ENCODE results near the gene DPM3. TPM values are rescaled to one million over a fixed set of nuclear protein-coding genes. Genes with fewer than 3 reads are reported as not detected.
A peak's percentile ranks its signal among the peaks of the same experiment; 100 is the strongest.

DPM3 gene
- total and polyA plus RNA-seq, 2 of the 13 experiments (the other 11 are each of a cell fraction or from before 2014, with no cell fraction given), result 23.2 to 53.4 TPM

DNA sequence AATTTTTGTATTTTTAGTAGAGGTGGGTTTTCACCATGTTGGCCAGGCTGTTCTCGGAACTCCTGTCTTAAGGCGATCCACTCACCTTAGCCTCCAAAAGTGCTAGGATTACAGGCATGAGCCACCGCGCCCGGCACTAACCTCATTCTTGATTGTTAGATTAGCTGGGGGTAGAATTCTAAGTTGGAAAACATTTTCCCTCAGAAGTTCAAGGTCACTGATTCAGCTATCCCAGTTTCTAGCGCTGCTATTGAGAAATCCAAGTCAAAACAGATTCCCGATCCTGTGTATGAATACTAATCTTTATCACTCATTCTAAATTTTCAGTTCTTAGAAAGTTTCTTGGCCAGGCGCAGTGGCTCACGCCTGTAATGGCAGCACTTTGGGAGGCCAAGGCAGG lies 37.0 kb downstream of the DPM3 start (continued):
- TF ChIP-seq ZFP36 (IDR thresholded peaks at IDR 0.05; ENCODE audit: borderline replicate concordance, low read depth, low read length, partially characterized antibody), result no peak
- no peak for TF ChIP-seq TCF7 (IDR thresholded peaks at IDR 0.05; ENCODE audit: low read depth)
- TF ChIP-seq ZNF607 (CRISPR knock-in tag; IDR thresholded peaks at IDR 0.05; ENCODE audit: borderline replicate concordance), result no peak
- TF ChIP-seq ZC3H13 (CRISPR knock-in tag; IDR thresholded peaks at IDR 0.05), result no peak
- TF ChIP-seq, protein P1, sequence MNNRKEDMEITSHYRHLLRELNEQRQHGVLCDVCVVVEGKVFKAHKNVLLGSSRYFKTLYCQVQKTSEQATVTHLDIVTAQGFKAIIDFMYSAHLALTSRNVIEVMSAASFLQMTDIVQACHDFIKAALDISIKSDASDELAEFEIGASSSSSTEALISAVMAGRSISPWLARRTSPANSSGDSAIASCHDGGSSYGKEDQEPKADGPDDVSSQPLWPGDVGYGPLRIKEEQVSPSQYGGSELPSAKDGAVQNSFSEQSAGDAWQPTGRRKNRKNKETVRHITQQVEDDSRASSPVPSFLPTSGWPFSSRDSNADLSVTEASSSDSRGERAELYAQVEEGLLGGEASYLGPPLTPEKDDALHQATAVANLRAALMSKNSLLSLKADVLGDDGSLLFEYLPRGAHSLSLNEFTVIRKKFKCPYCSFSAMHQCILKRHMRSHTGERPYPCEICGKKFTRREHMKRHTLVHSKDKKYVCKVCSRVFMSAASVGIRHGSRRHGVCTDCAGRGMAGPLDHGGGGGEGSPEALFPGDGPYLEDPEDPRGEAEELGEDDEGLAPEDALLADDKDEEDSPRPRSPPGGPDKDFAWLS (CRISPR knock-in tag; IDR thresholded peaks at IDR 0.05; ENCODE audit: borderline replicate concordance), result no peak
- no peak for TF ChIP-seq KAT2B (IDR thresholded peaks at IDR 0.05; ENCODE audit: borderline replicate concordance, low read depth, low read length)
- peak; percentile 54; the same call in 1 of the 2 replicates for TF ChIP-seq CEBPB (IDR thresholded peaks at IDR 0.05; ENCODE audit: borderline replicate concordance, low read depth, low read length)
- TF ChIP-seq PTBP1 (IDR thresholded peaks at IDR 0.05; ENCODE audit: low read depth, low read length, poor library complexity, severe bottlenecking), result no peak
- TF ChIP-seq, protein P2, sequence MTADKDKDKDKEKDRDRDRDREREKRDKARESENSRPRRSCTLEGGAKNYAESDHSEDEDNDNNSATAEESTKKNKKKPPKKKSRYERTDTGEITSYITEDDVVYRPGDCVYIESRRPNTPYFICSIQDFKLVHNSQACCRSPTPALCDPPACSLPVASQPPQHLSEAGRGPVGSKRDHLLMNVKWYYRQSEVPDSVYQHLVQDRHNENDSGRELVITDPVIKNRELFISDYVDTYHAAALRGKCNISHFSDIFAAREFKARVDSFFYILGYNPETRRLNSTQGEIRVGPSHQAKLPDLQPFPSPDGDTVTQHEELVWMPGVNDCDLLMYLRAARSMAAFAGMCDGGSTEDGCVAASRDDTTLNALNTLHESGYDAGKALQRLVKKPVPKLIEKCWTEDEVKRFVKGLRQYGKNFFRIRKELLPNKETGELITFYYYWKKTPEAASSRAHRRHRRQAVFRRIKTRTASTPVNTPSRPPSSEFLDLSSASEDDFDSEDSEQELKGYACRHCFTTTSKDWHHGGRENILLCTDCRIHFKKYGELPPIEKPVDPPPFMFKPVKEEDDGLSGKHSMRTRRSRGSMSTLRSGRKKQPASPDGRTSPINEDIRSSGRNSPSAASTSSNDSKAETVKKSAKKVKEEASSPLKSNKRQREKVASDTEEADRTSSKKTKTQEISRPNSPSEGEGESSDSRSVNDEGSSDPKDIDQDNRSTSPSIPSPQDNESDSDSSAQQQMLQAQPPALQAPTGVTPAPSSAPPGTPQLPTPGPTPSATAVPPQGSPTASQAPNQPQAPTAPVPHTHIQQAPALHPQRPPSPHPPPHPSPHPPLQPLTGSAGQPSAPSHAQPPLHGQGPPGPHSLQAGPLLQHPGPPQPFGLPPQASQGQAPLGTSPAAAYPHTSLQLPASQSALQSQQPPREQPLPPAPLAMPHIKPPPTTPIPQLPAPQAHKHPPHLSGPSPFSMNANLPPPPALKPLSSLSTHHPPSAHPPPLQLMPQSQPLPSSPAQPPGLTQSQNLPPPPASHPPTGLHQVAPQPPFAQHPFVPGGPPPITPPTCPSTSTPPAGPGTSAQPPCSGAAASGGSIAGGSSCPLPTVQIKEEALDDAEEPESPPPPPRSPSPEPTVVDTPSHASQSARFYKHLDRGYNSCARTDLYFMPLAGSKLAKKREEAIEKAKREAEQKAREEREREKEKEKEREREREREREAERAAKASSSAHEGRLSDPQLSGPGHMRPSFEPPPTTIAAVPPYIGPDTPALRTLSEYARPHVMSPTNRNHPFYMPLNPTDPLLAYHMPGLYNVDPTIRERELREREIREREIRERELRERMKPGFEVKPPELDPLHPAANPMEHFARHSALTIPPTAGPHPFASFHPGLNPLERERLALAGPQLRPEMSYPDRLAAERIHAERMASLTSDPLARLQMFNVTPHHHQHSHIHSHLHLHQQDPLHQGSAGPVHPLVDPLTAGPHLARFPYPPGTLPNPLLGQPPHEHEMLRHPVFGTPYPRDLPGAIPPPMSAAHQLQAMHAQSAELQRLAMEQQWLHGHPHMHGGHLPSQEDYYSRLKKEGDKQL (CRISPR knock-in tag; IDR thresholded peaks at IDR 0.05; ENCODE audit: low read depth), result no peak
- TF ChIP-seq, protein P3, sequence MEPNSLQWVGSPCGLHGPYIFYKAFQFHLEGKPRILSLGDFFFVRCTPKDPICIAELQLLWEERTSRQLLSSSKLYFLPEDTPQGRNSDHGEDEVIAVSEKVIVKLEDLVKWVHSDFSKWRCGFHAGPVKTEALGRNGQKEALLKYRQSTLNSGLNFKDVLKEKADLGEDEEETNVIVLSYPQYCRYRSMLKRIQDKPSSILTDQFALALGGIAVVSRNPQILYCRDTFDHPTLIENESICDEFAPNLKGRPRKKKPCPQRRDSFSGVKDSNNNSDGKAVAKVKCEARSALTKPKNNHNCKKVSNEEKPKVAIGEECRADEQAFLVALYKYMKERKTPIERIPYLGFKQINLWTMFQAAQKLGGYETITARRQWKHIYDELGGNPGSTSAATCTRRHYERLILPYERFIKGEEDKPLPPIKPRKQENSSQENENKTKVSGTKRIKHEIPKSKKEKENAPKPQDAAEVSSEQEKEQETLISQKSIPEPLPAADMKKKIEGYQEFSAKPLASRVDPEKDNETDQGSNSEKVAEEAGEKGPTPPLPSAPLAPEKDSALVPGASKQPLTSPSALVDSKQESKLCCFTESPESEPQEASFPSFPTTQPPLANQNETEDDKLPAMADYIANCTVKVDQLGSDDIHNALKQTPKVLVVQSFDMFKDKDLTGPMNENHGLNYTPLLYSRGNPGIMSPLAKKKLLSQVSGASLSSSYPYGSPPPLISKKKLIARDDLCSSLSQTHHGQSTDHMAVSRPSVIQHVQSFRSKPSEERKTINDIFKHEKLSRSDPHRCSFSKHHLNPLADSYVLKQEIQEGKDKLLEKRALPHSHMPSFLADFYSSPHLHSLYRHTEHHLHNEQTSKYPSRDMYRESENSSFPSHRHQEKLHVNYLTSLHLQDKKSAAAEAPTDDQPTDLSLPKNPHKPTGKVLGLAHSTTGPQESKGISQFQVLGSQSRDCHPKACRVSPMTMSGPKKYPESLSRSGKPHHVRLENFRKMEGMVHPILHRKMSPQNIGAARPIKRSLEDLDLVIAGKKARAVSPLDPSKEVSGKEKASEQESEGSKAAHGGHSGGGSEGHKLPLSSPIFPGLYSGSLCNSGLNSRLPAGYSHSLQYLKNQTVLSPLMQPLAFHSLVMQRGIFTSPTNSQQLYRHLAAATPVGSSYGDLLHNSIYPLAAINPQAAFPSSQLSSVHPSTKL (CRISPR knock-in tag; IDR thresholded peaks at IDR 0.05), result peak; percentile 43; the same call in 1 of the 2 replicates
- TF ChIP-seq NR2C2 (CRISPR knock-in tag; IDR thresholded peaks at IDR 0.05; ENCODE audit: borderline replicate concordance), result 0 out of 2 replicates have a peak, but pooled peaks have one; percentile 19
- TF ChIP-seq SKI (IDR thresholded peaks at IDR 0.05; ENCODE audit: partially characterized antibody), result peak; percentile 44
- TF ChIP-seq, protein P4, sequence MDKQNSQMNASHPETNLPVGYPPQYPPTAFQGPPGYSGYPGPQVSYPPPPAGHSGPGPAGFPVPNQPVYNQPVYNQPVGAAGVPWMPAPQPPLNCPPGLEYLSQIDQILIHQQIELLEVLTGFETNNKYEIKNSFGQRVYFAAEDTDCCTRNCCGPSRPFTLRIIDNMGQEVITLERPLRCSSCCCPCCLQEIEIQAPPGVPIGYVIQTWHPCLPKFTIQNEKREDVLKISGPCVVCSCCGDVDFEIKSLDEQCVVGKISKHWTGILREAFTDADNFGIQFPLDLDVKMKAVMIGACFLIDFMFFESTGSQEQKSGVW (CRISPR knock-in tag; IDR thresholded peaks at IDR 0.05; ENCODE audit: borderline replicate concordance), result no peak
- no peak for TF ChIP-seq ZFP82 (CRISPR knock-in tag; IDR thresholded peaks at IDR 0.05; ENCODE audit: borderline replicate concordance)
- TF ChIP-seq, protein P5, sequence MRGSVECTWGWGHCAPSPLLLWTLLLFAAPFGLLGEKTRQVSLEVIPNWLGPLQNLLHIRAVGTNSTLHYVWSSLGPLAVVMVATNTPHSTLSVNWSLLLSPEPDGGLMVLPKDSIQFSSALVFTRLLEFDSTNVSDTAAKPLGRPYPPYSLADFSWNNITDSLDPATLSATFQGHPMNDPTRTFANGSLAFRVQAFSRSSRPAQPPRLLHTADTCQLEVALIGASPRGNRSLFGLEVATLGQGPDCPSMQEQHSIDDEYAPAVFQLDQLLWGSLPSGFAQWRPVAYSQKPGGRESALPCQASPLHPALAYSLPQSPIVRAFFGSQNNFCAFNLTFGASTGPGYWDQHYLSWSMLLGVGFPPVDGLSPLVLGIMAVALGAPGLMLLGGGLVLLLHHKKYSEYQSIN (CRISPR knock-in tag; IDR thresholded peaks at IDR 0.05; ENCODE audit: borderline replicate concordance), result no peak
- no peak for TF ChIP-seq ZBTB8A (CRISPR knock-in tag; IDR thresholded peaks at IDR 0.05; ENCODE audit: borderline replicate concordance, low read depth)
